Mucosa of descending colon (tissue), 3 donors: ENCODE measurements around the gene DCC. TPM values are rescaled to one million over a fixed set of nuclear protein-coding genes. Genes with fewer than 3 reads are reported as not detected.

Experiments
- ATAC-seq: fragments of 200-7000 bp; cut with Tn5 transposase; one replicate; pipeline ENCODE4 v1.9.1; 2020; ENCODE audit warnings: mild to moderate bottlenecking, moderate library complexity
- DNase-seq, 3 donors: peaks; one replicate each; pipeline ENCODE4 v3.0.0-alpha.2; 2020
- H3K36me3 ChIP-seq: fragments of 200-600 bp; one replicate; pipeline ENCODE4 v1.8.0; 2021; ENCODE audit warnings: low read depth, mild to moderate bottlenecking
- H3K4me1 ChIP-seq: fragments of 200-600 bp; one replicate; pipeline ENCODE4 v1.8.0; 2021; ENCODE audit warnings: low read depth, mild to moderate bottlenecking
- H3K4me3 ChIP-seq: fragments of 200-600 bp; one replicate; pipeline ENCODE4 v1.8.0; 2021; ENCODE audit warnings: mild to moderate bottlenecking
- H3K9me3 ChIP-seq: fragments of 200-600 bp; one replicate; pipeline ENCODE4 v1.8.0; 2021; ENCODE audit warnings: mild to moderate bottlenecking
- CTCF ChIP-seq: fragments of 200-600 bp; IDR thresholded peaks from one replicate; pipeline ENCODE4 v1.8.0; 2022; ENCODE audit warnings: antibody characterized with exemption, mild to moderate bottlenecking
- intact Hi-C, 2 donors: fragments of 100-400 bp; cut with DNase I in 1 of 2; cut with micrococcal nuclease in 1 of 2; formaldehyde crosslinking; loops; one replicate each; pipeline versions ENCODE4 v1.11.0 to v1.11.1; 2022; cut with DNase I, micrococcal nuclease
- total RNA-seq, 3 donors: library from RNA; stranded (reverse); fragmentation: NEBNext Ultra II Directional in 2 of 3; extraction: Animal tissue kit (Norgen Biotek cat#: 25700) in 2 of 3; gene quantifications; one replicate each; pipeline versions ENCODE4 v1.2.1 to v1.2.4, GENCODE V29; 2021 to 2023
- donor health status: DM: no; HTN: no; CAD: no; lungs with moderate emphysema.
- donor health status: DM: no; HTN: no; CAD: no.
- donor health status: DM: no; HTN: yes; CAD: no.

Gene DCC
- total RNA-seq, 3 donors from 2014 or later = 0.26 to 1.3 (median 0.34) TPM

DNA sequence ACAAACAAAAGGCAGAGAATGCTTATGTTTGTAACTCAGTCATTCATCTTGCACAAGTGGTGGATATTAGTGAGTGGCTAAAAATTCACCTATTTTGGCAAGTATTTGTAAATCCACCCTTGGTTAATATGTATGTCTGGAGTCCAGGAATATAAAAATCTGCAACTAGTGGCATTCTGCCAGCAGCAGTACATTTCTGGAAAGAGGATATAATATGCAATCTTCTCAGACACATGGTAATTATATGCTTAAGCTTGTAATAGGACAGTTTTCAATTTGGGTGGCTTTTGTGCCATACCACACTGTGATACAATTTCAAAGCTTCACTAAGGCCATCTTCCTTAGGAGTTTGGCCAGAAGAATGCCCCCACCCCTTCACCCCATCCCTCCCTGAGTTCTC lies 1191.2 kb downstream of the DCC start:
- intact Hi-C loops = no loop called here
- Histone ChIP-seq H3K4me3 (no peak overlapping the region), H3K36me3 (no peaks in the 10 kb centered on the region), H3K4me1 (no peaks in the 10 kb centered on the region), H3K9me3 (no peaks in the 10 kb centered on the region)
- DNase-seq (no peak), ATAC-seq (no peak)
- TF ChIP-seq CTCF = no peak

- TF ChIP-seq CTCF = no peak
- intact Hi-C loops = no loop called here
- ATAC-seq (no peak), DNase-seq (no peak)
- Histone ChIP-seq H3K9me3 (no peaks in the 10 kb centered on the region), H3K36me3 (no peaks in the 10 kb centered on the region), H3K4me1 (no peaks in the 10 kb centered on the region), H3K4me3 (no peak overlapping the region)
These were observed 1191.9 kb downstream of the DCC start for GRCh38 chr18:53531896-53532295.

DNA sequence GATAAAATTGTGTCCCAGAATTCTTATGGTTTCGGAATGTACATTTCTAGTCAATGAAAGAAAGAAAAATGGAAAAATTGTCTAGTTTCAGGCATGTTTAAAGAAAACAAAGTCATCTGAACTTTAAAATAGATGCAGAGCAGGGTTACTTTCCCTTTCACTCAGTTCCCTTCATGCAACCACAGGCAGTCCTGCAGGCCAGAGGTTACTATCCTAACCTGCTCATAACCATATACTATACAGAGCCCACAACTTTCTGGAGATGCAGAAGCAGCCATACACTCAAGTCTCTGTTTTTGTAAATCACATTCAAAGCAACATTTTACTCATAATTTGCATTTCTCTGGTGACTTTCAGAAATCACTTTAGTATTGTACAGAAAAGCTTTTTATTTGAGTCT lies 1194.2 kb downstream of the DCC start:
- Histone ChIP-seq H3K4me1 (no peaks in the 10 kb centered on the region), H3K36me3 (no peaks in the 10 kb centered on the region), H3K4me3 (no peak overlapping the region), H3K9me3 (no peaks in the 10 kb centered on the region)
- ATAC-seq (no peak), DNase-seq (no peak)
- intact Hi-C loops = no loop called here
- TF ChIP-seq CTCF = no peak

GRCh38 chr18:53534695-53535094 lies 1194.7 kb downstream of the DCC start:
- H3K9me3 ChIP-seq = no peaks in the 10 kb centered on the region
- peak in 1 of 3 donors; percentile 2 for DNase-seq
- H3K4me3 ChIP-seq = no peak overlapping the region
- ATAC-seq = no peak
- no peaks in the 10 kb centered on the region for H3K36me3 ChIP-seq
- no peaks in the 10 kb centered on the region for H3K4me1 ChIP-seq
- intact Hi-C loops = no loop called here
- no peak for TF ChIP-seq CTCF

GRCh38 chr18:53536908-53537307 lies 1196.9 kb downstream of the DCC start:
- no peak for DNase-seq
- H3K9me3 ChIP-seq = no peaks in the 10 kb centered on the region
- no peaks in the 10 kb centered on the region for H3K4me1 ChIP-seq
- TF ChIP-seq CTCF = no peak
- ATAC-seq = no peak
- no peaks in the 10 kb centered on the region for H3K36me3 ChIP-seq
- H3K4me3 ChIP-seq = no peak overlapping the region
- intact Hi-C loops = no loop called here

- H3K9me3 ChIP-seq = no peaks in the 10 kb centered on the region
- no peak for TF ChIP-seq CTCF
- no peaks in the 10 kb centered on the region for H3K36me3 ChIP-seq
- DNase-seq = no peak
- no peak for ATAC-seq
- no peak overlapping the region for H3K4me3 ChIP-seq
- H3K4me1 ChIP-seq = no peaks in the 10 kb centered on the region
- intact Hi-C loops = no loop called here
These were observed 1201.9 kb downstream of the DCC start for GRCh38 chr18:53541924-53542323.
